NCI-H128 (cell line): ENCODE measurements around the gene HOXB9.

Experiments used
- DNase-seq: peaks from one replicate; lab custom pipeline; 2025; ENCODE audit not compliant: unreplicated experiment; lab: John Stamatoyannopoulos, UW

HOXB9 gene

GRCh38 chr17:48639982-48640857 is 14.1 kb upstream of the HOXB9 start:
- no peak for DNase-seq

DNA sequence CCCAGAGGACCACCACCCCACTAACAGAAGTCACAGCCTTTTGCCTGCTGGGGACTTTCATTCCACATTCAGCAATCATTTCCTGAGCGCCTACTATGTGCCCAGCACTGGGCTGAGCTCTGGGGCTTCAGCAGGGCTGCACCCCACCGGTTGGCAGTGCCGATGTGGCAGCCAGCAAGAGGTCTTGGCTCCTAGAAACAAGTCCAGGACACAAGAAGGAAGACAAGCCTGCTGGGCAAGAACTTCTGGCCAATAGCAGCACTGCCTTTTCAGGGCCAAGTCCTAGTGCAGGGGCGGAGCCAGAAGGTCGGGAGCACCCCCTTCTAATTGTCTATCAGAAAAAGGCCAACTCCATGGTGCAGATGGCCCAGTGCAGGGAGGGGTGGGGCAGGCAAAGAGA is 13.0 kb upstream of the HOXB9 start:
- no peak for DNase-seq

GRCh38 chr17:48637323-48638260 is 11.4 kb upstream of the HOXB9 start:
- DNase-seq, result no peak

GRCh38 chr17:48636177-48637018 is 10.2 kb upstream of the HOXB9 start:
- no peak for DNase-seq

DNA sequence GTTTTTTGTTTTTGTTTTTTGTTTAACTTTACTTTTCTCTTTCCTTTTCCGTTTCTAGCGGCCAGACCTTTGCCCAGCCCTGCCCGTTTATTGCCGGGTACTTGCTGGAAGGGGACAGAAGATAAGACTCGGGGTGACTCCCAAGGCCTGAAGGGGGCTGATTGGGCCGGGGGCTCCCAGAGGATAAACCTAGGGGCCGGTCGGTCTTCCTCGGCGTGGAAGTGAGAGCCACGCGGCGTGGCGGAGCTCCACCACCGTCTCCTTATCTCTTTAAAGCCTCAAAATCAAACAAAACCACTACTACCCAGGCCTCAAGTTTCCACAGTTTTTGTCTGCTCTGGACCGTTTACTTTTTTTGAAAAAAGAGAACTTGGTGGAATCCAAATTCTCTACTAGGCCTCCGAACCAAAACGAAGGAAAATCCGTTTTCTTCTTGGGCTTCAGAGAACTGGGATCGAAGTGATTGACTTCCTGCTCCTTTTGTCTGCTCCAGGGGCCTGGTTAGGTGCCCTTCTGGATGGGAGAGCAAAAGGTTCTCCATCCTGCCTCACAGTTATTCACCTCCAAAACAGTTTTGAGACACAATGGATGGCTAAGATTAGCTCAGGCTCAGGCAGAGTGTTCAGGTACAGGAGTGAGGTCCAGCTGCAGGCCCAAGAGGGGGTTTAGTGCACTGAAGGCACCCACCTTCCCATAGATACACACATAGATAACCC is 8.5 kb upstream of the HOXB9 start:
- no peak for DNase-seq

GRCh38 chr17:48633266-48633677 is 7.1 kb upstream of the HOXB9 start:
- DNase-seq, result no peak

- DNase-seq, result no peak
Observed at GRCh38 chr17:48632579-48633265, 6.6 kb upstream of the HOXB9 start.

DNA sequence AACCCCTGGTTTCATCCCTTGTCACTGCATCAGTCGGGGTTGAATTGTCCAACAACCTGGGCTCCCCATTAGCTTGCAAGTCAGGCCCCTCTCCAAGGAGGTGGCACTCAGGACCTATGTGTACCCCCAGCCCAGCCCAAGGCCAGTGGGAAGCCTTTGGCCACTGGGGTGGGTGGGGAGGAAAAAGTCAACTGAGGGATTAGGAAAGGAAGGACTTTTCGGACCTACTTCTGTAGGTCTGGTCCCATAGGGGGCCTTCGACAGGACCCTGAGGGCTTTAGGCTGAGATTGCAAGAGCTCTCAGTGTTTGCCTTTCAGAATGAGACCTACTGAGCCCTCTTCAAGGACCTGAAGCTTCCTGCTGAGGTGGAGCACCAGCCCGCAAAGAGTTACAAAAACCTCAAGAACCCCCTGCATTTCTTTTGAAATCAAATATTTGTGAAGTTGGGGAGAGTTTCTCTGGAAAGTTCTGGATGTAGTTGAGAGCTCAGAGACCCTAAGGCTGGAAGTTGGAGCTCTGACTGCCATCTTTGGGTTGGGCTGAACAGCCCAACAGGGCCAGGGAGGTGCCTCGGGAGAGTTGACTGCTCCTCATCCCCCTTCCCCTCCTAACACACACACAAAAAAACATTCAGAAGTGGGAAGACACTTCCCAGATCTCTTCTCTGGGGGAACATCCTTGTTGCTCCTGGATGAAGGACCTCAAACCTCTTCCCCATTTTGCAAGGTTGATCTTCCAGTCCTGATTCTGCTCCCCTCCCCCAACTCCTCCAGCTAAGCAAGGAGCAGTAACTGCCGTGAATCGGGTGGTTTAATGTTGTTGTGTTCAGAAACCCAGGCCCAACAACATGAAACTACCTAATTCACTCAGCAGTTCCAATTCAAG is 5.8 kb upstream of the HOXB9 start:
- no peak for DNase-seq

GRCh38 chr17:48630925-48631692 is 5.0 kb upstream of the HOXB9 start:
- DNase-seq, result no peak

GRCh38 chr17:48630009-48630924 is 4.1 kb upstream of the HOXB9 start:
- no peak for DNase-seq

DNA sequence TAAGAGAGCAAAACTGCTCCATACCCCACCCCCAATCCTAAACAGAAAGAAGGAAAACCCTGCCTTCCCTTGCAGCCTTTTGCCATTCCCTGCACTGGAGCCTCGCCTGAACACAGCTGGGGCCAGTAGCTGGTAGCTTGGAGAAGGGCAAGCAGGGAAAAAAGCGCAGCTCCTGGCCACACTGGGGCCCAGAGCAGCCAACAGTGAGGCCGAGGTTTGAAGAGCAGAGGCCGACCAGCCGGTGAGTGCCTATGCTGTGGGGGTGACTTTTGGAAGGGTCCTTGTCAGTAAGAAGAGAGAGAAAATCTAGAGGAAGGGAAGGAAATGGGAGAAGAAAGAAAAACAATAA is 3.2 kb upstream of the HOXB9 start:
- no peak for DNase-seq

GRCh38 chr17:48628649-48629410 is 2.7 kb upstream of the HOXB9 start:
- DNase-seq, result no peak

GRCh38 chr17:48627623-48628521 is 1.7 kb upstream of the HOXB9 start:
- DNase-seq, result no peak

DNA sequence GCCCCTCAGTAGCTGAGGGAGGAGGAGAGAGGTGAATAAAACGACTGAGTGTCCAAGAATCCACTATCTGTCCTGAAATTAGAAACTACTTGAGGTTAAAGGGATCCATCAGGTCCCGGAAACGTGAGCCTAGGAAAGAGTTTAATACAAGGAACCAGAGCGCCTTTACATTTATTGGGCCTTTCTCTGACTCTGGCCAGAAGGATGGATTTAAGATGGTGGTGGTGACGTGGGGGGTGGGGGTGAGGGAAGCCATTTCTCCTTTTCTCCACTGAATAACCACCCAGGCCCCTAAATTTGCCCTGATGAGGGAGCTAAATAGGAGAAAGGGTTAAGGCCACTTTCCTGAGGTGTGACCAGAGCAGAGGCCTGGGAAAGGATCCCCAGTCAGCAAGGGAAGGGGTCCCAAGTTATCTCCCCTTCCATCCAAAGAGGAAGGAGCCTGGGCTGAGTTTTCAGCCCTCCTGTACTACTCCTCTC is 1.0 kb upstream of the HOXB9 start:
- no peak for DNase-seq
